OCI-LY3 (cell line): ENCODE measurements around the gene NWD2.

Experiments used
- CTCF ChIP-seq: fragments of 200-600, 300-600 bp; sonication (generic); IDR thresholded peaks from 2 replicates; pipeline ENCODE4 v1.5.1; 2014; ENCODE audit warnings: antibody characterized with exemption, low read length, low read depth
- EZH2phosphoT487 ChIP-seq: fragments of 200-600 bp; shearing (Covaris generic); IDR thresholded peaks from 2 replicates; pipeline ENCODE4 v1.6.1; 2018; ENCODE audit warnings: antibody characterized with exemption, mixed run types, low read depth

GRCh38 chr4:37389967-37390580 is 145.5 kb downstream of the NWD2 start:
- TF ChIP-seq CTCF (peak; percentile 65), EZH2phosphoT487 (no peak)
